SH-SY5Y (cell line): ENCODE measurements around the gene MBOAT2.

Source experiments
- GATA2 ChIP-seq: IDR thresholded peaks from 2 replicates; pipeline ENCODE4 v1.6.1; 2011; ENCODE audit warnings: mild to moderate bottlenecking, low read depth, low read length
- GATA3 ChIP-seq: IDR thresholded peaks from 2 replicates; pipeline ENCODE4 v1.6.1; 2011; ENCODE audit warnings: low read depth, mild to moderate bottlenecking, low read length, moderate library complexity

- no peak for TF ChIP-seq GATA2
- peak; percentile 25; the same call in 1 of the 2 replicates for TF ChIP-seq GATA3
Measured at GRCh38 chr2:9006368-9006767, 2.9 kb upstream of the MBOAT2 start.
